GM04503 (cell line): ENCODE data around the gene S1PR1.
"Not testable (repeated sequence)": the region's sequence is repeated elsewhere in the genome, so short reads cannot be mapped to it uniquely, and the experiment has no call there.

ENCODE experiments used
- DNase-seq: peaks from one replicate; pipeline ENCODE4 v3.0.0-alpha.2; 2012; ENCODE audit warnings: low read depth

The S1PR1 gene

DNA sequence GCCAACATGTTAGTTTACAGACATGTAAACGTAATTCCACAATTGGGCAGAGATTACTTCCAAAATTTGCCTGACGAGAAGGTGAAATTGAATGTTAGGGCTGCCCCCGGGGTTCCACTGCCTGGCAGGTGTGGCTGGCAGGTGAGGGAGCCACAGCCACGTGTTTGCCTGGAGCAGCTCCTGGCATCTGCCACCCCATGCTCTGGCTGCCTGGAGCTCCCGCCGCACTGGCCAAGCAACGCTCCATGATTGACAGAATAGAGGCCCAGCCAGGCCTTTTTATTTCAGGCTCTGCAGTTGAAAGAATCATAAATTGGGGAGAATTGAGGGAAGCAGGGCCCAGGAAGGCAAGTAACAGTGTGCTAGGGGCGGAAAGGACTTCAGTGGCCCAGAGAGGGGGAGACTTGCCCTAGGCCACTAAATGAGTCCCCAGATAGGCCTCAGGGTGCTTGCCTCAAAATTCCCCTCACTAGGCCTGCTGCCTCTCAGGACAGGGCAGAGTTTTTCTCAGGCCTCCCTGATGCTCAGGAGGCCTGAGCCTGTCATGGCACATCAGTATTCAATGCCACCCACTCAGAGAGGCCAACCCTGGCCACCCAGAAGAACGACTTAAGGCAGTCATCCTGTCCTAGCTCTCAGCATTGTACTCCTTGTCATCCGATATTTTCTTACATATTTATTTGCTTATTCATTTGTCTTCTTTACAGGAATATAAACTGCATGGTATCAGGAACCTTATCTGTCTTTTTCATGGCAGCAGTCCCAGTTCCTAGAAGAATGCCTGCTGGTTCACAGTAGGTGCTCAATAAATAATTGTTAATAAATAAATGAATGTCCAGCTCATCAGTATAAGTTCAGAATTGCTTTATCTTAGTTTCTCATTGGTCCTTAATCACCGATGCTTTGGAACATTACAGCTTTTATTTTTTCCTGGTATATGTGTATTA is 16.6 kb upstream of the S1PR1 start:
- no peak for DNase-seq

DNA sequence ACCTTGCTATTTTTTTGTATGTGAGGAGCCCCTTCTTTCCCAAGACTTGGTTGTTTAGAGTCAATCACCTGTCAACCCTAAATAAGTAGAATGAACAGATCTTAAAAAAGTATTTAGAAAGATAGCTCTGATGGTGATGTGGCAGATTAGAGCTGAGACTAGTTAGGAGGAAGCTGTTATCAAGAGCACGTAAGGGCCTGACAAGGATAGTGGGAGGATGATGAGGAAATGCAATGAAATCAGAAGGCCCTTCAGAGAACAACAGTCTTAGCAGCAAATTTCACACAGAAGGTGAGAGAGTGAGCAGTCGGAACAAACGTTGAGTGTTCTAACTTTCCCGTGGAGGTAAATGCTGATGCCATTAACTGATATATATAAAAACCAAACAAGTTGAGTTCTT is 15.9 kb upstream of the S1PR1 start:
- no peak for DNase-seq

DNA sequence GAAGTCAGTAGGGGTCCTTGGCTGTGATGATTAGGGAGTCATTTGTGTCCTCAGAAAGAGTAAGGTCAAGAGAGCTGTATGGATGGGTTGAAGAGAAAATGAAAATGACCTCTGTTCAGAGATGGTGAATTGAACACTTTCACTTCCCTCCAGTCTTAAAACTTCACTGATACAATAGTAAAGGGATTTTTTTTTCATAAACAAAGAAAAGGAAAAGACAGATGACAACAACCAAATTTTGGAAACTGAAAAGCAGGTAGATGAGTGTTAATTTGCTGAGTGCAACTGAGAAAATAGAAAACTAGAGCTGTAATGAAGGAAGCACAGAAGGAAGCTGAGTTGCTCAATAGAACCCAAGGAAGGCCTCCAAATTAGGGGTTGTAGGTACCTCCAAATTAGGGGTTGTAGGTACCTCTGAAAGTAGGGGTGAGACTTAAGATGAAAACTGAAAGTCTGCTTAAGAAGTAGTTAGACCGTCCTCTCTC is 14.8 kb upstream of the S1PR1 start:
- DNase-seq = no peak

DNA sequence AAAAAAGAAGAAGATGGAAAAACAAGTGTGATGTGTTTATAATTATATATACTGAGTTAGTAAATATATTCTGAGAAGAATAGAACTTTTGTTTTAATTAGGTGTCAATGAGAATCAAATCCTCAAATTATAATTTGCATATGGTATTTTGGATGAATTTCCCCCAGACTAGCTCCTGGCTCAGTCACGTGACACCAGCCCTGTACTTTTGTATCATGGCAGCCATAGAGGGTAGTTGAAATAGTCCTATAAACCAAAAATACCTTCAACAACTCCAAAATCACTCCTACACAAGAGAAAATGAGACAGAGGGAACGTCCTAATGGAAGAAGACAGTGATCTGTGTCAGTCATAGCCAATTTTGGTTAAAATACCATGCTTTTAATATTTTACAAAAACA is 9.0 kb upstream of the S1PR1 start:
- DNase-seq = no peak

DNA sequence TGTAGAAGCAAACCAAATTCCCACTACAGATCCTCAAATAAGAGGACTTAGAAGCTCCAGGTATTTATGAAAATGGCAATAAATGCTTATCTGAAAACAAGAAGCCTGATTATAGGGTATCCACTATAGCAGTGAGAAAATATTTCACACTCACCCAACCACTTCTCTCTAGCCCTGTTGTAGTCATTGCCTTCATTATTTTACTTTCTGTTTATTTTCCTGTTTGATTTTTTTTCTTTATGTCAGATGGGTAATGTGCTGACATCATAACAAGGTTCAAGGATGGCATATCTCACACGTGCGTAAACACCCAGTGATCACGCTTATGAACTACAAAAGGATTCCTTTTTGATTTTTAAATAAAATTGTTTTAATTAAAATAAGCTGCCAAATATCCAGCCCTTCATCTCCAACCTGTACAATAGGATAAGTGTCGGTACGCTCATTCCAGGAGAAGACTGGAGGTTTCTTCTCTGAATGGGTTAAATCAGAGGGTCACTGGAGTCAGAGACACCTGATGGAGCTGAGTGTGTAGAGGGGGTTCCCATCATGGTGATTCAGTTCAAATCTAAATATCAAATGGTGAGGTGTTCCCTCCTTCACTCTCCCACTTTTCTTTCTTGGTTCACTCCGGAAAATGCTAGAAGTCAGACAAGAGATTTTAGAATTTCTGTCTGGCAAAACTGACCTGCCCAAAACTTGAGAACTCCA is 8.2 kb upstream of the S1PR1 start:
- DNase-seq = no peak

DNA sequence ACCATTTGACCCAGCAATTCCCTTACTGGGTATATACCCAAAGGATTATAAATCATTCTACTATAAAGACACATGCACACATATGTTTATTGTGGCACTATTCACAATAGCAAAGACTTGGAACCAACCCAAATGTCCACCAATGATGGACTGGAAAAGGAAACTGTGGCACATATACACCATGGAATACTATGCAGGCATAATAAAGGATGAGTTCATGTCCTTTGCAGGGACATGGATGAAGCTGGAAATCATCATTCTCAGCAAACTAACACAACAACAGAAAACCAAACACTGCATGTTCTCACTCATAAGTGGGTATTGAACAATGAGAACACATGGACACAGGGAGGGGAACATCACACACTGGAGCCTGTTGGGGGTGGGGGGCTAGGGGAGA is 4.6 kb upstream of the S1PR1 start:
- not testable (repeated sequence) for DNase-seq

DNA sequence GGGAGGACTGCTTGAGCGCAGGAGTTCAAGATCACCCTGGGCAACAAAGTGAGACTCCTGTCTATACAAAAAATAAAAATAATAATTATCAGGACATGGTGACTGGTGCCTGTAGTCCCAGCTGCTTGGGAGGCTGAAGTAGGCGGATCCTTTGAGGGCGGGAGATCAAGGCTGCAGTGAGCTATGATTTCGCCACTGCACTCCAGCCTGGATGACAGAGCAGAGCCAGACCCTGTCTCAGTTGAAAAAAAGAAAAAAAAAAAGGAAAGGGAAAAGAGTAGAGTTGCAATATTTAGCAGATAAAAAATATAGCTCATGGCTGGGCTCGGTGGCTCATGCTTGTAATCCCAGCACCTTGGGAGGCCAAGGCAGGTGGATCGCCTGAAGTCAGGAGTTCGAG is 3.3 kb upstream of the S1PR1 start:
- no peak for DNase-seq

DNA sequence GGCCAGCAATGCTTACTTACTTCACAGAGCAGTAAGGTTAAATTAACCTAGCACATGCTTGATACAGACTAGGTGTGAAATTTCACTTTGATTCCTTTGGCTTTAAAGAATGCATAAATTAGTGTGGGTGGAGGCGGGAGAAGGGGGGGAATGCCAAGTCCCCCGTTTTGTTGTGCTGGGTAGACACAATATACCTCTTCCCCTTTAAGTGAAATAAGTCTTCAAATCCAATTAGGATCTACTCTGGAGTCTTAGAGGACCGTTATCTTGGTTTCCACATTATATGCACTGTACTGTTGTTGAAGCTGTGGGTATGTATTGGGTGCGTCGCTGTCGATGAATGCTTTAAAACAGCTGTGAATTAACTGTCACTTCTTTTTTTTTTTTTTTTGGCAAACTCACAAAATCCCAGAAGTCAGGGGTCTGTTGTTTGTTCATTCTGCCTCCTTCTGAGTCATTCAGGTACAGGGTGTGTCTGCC is 1.6 kb upstream of the S1PR1 start:
- no peak for DNase-seq

DNA sequence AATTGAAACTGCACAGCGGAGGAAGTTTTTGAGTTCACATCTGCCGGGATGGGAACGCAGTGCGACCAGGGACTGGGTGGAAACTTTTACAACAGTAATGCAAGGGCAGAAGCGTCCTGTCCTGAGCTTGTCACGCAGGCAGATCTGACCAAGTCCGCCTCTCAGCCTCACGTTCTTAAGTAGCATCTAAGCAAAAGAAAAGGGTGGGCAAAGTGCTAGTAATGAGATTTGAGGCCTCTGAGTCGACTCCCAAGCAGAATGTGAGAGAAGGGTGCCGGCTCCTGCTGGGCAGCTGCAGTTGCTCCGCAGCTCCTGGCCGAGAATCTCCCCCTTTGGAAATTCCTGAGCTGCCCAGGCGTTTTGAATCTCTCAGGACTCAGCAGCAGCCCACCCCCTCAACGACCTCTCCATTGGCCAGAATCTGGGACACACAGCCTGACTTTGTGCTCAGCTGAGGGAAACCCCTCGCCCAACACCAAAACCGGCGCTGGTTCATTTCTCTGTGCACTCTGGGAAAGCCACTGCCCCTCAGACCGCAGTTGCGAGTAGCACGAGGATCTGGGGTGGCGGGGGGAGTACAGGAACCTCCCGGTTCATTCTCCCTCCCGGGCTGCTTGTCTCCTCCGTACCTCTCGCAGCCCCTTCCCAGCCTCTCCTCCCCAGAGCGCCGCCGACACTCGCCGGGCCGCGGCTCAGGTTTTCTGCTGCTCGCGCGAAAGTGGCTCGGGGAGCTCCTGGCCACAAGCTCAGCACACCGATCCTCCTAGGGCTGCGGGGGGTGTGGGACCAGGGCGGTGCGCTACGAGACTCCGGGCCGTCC is 913 bp upstream of the S1PR1 start:
- no peak for DNase-seq

DNA sequence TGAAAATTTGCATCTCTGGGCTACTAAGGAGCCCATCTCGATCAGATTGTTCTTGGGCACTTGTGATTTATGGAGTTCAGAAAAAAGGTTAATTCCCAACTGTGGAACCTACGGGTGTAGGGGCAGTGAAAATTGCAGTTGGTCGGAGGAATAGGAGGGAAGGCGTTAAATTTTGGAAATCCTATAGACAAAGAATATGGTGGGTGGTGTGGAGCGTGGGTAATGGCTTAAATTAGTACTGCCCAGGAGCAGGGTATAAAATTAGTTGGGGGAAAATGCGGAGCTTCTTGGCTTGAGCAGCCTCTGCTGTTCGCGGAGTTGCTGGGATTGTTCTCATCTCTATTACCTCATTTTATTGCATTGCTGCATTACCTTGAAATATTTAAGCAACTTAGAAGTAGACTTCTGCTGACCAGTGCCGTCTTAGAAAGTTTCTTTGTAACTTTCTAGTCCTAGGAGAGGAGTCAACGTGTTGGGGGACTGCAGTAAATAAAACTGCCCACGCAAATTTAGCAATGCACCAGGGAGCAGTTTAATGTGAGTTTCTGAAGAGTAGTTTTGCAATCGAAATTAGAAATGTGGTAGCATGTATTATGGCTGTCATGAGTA is 514 bp downstream of the S1PR1 start:
- DNase-seq = peak; percentile 81

DNA sequence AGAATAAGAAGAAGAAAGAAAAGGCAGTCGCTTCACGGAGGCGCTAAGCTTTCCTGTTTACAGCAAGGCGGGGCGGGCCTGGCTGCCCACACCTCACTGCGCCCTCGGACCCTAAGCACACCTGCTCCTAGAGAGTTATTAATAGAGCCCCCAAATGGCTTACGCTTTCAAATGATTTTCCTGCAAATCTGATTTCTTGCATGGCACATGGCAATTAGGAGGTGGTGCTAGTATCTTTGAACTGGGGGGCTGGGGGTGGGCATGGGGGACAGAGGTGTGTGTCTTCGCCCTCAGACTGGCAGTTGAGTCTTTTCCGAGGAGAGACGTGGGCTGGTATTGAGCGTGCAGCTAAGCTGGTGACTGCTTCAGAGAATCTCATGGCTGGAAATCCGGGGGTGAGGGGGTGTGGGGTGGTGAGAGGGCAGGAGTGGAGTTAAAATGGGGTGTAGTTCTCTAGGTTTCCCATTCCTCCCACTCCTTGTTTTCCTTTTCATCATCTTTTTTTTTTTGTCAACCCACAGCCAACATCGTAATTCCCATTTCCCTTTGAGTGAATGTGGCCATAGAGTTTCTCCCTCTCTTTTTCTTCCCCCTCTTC is 1.3 kb downstream of the S1PR1 start:
- DNase-seq = no peak

DNA sequence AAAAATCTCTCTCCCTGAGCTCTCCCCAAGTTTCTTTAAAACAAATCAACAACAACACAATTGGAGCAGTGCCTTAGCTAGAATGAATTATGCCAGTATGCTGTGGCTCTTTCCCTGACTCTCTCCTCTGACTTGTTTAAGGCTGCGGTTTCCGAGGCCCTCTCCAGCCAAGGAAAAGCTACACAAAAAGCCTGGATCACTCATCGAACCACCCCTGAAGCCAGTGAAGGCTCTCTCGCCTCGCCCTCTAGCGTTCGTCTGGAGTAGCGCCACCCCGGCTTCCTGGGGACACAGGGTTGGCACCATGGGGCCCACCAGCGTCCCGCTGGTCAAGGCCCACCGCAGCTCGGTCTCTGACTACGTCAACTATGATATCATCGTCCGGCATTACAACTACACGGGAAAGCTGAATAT is 1.9 kb downstream of the S1PR1 start:
- DNase-seq = peak; percentile 69

DNA sequence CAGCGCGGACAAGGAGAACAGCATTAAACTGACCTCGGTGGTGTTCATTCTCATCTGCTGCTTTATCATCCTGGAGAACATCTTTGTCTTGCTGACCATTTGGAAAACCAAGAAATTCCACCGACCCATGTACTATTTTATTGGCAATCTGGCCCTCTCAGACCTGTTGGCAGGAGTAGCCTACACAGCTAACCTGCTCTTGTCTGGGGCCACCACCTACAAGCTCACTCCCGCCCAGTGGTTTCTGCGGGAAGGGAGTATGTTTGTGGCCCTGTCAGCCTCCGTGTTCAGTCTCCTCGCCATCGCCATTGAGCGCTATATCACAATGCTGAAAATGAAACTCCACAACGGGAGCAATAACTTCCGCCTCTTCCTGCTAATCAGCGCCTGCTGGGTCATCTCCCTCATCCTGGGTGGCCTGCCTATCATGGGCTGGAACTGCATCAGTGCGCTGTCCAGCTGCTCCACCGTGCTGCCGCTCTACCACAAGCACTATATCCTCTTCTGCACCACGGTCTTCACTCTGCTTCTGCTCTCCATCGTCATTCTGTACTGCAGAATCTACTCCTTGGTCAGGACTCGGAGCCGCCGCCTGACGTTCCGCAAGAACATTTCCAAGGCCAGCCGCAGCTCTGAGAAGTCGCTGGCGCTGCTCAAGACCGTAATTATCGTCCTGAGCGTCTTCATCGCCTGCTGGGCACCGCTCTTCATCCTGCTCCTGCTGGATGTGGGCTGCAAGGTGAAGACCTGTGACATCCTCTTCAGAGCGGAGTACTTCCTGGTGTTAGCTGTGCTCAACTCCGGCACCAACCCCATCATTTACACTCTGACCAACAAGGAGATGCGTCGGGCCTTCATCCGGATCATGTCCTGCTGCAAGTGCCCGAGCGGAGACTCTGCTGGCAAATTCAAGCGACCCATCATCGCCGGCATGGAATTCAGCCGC is 2.5 kb downstream of the S1PR1 start:
- DNase-seq = no peak

DNA sequence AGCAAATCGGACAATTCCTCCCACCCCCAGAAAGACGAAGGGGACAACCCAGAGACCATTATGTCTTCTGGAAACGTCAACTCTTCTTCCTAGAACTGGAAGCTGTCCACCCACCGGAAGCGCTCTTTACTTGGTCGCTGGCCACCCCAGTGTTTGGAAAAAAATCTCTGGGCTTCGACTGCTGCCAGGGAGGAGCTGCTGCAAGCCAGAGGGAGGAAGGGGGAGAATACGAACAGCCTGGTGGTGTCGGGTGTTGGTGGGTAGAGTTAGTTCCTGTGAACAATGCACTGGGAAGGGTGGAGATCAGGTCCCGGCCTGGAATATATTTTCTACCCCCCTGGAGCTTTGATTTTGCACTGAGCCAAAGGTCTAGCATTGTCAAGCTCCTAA is 3.2 kb downstream of the S1PR1 start:
- no peak for DNase-seq

DNA sequence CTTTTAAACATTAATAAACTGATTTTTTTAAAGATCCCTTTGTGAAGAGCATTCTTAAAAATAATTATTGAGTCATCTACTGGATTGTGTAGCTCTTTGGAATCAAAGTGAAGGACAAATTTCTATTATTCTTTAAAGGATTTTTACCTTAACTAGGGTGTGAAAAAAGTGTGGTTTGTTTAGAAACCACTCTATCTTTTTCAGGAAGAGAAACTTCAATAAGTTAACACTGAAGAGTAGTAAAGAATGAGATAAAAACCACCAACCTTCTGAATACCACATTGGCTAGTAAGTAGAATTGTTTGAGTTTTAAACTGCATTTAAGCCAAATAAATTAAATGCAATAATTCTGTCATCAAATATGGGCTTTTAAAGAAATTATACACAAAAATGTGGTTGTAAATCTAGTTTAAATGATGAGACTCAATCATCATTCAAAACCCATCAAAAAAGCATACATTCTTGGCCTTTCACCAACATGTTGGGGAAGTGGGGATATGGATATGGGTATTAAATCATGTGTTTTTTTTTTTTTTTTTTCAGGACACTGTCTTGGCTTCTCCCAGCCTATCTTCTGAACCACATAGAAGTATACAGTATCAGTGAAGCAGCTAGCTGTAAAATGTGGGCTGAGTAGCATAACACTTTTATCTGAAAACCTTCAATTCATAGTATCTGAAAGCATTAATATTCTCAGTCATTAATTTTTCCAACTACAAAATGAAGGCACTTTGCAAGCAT is 4.8 kb downstream of the S1PR1 start:
- DNase-seq = no peak

DNA sequence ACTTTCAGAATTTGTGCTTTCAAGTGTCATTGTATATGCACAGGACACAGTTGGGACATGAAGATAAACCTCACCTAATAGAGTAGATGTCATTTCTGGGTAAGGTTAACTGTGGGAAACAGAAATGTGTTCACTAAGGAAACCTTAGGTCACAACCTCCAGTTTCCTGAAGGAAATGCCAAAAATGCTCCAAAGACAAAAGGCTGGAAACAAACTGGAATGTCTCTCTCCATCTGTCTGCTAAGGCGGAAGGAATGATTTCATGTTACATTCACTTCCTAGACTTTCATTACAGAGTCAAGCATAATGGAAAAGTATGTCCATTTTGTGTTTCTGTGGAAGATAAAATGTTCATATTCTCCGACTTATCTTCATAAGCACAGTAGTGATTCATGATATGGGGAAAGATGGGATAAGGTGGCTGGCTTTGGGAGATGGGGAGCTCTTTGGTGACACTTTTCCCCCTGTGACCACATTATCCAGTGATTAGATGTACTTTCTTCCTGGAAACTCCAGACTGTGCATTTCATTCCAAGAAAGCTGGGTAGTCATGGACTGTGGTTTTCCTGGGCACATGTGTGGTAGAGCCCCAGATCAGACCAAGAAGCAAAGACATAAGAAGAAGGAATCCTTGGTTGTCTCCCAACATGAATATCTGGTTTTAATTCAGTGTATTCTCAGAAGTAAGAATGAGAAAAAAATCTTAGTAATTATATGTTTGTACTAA is 5.7 kb downstream of the S1PR1 start:
- DNase-seq = no peak

DNA sequence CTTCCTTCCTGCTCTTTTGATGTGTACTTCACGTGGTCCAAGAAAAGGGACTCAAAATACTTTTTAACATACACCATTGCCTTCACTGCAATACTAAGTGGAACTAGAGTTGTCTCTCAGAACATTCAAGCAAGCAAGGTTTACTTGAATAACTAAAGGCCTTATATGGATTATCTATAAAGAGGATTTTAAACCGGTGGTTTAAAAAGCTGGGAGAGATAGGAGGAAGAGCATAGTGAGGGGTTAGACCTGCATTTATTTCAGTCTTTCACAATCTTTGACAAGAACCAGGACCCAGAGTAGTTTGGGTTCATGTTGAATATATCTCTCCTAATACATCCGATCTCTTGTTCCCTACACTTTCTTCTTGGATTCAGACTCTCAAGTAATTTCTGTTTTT is 6.9 kb downstream of the S1PR1 start:
- no peak for DNase-seq

DNA sequence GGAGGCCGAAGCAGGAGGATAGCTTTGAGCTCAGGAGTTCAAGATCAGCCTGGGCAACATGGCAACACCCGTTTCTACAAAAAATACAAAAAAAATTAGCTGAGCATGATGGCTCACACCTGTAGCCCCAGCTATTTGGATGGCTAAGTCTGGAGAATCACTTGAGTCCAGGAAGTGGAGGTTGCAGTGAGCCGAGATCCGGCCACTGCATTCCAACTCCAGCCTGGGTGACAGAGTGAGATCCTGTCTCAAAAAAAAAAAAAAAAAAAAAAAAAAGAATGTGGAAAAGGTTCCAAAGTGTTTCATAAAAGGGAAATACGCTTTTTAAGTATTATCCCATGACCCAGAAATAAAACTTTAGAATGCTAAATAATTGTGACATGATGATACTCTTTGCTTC is 8.0 kb downstream of the S1PR1 start:
- no peak for DNase-seq
